CD4-positive, alpha-beta memory T cell (primary cell): Measurements from ENCODE around the gene KIAA0232. TPM values are rescaled to one million over a fixed set of nuclear protein-coding genes. Genes with fewer than 3 reads are reported as not detected.

Experiments used
- CTCF ChIA-PET: fragments of 350-600 bp; sonication (Branson Sonifier 250); formaldehyde crosslinking; loops from one replicate; lab custom pipeline; 2021; ENCODE audit warnings: inconsistent platforms; ENCODE audit not compliant: partially characterized antibody; lab: Charles Lee
- POLR2A ChIA-PET: fragments of 350-600 bp; sonication (Branson Sonifier 250); formaldehyde crosslinking; loops from one replicate; lab custom pipeline; 2021; ENCODE audit not compliant: partially characterized antibody; lab: Charles Lee
- DNase-seq, 5 donors: peaks; one replicate each; pipeline versions ENCODE4 v3.0.0 to v3.0.0-alpha.2; 2020 to 2022; ENCODE audit warnings: mixed read lengths in 1 of 5
- H3K27ac ChIP-seq: one replicate; pipeline ENCODE4 v1.7.0; 2013; ENCODE audit warnings: low read depth, low read length
- H3K27me3 ChIP-seq: 2 replicates; pipeline ENCODE4 v1.7.0; 2013; ENCODE audit warnings: mild to moderate bottlenecking, low read length, moderate library complexity; ENCODE audit not compliant: insufficient read depth
- H3K36me3 ChIP-seq: 2 replicates; pipeline ENCODE4 v1.7.0; 2013; ENCODE audit warnings: mild to moderate bottlenecking, low read length, moderate library complexity; ENCODE audit not compliant: insufficient read depth
- H3K4me1 ChIP-seq: 2 replicates; pipeline ENCODE4 v1.7.0; 2013; ENCODE audit warnings: mild to moderate bottlenecking, low read length, moderate library complexity; ENCODE audit not compliant: insufficient read depth
- H3K4me3 ChIP-seq, 2 donors: one replicate each; pipeline ENCODE4 v1.7.0; 2013; ENCODE audit warnings: low read length in 2 of 2, mild to moderate bottlenecking in 1 of 2
- H3K9me3 ChIP-seq, 2 donors: one replicate each; pipeline ENCODE4 v1.7.0; 2013; ENCODE audit warnings: low read length in 2 of 2, control low read depth in 1 of 2; ENCODE audit not compliant: control insufficient read depth in 1 of 2
- H3K27ac Mint-ChIP-seq, 7 donors: one replicate each; pipeline ENCODE4 v1.8.0; 2020 to 2021; ENCODE audit warnings: mixed read lengths in 7 of 7, mild to moderate bottlenecking in 6 of 7, inconsistent platforms in 3 of 7, moderate library complexity in 3 of 7
- H3K27me3 Mint-ChIP-seq, 2 donors: one replicate each; pipeline ENCODE4 v1.8.0; 2020 to 2021; ENCODE audit warnings: mixed read lengths in 2 of 2
- H3K36me3 Mint-ChIP-seq, 2 donors: one replicate each; pipeline ENCODE4 v1.8.0; 2020 to 2021; ENCODE audit warnings: mixed read lengths in 2 of 2, inconsistent platforms in 1 of 2, mild to moderate bottlenecking in 1 of 2
- H3K4me1 Mint-ChIP-seq, 4 donors: one replicate each; pipeline ENCODE4 v1.8.0; 2020 to 2021; ENCODE audit warnings: mixed read lengths in 4 of 4, mild to moderate bottlenecking in 1 of 4
- H3K4me3 Mint-ChIP-seq, 8 donors: one replicate each; pipeline ENCODE4 v1.8.0; 2020 to 2021; ENCODE audit warnings: mixed read lengths in 8 of 8, mild to moderate bottlenecking in 7 of 8, moderate library complexity in 6 of 8, inconsistent platforms in 3 of 8
- H3K9me3 Mint-ChIP-seq, 8 donors: one replicate each; pipeline ENCODE4 v1.8.0; 2020 to 2021; ENCODE audit warnings: mixed read lengths in 8 of 8, mild to moderate bottlenecking in 5 of 8, inconsistent platforms in 3 of 8, moderate library complexity in 1 of 8
- intact Hi-C: fragments of 100-400 bp; cut with micrococcal nuclease; formaldehyde crosslinking; loops from one replicate; pipeline ENCODE4 v1.15.1; 2023
- polyA plus RNA-seq, 2 donors: library from polyadenylated mRNA; unstranded; fragments of 300-500 nt; fragmentation: Illumina TruSeq; gene quantifications; one replicate each; pipeline ENCODE4 v1.2.3, GENCODE V29; 2021
- total RNA-seq, 2 experiments: library from RNA; stranded (reverse); gene quantifications; one replicate each; pipeline ENCODE4 v1.2.3, GENCODE V29; 2021

KIAA0232 gene
- total and polyA plus RNA-seq, 4 experiments from 2014 or later: 6.8 to 24.0 (median 16.0) TPM

DNA sequence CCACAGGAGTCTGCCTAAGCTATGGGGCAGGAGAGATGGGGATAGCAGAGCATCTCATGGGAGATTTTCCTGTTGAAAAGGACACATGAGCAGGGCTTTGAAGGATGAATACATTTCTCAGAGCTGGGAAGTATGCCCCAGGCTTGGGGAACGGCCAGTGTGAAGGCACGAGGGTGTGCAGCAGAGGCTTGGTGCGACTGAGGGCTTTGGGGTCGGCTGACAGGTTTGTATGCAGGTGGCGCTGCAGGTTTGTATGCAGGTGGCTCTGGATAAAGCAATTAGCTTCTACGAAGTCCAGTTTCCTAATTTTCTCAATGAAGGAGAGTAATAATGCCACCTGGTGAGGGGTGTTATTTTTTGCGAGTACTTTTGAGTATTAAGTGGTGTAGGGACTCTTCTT, 6.8 kb upstream of the KIAA0232 start:
- POLR2A ChIA-PET: no interaction called here
- no peak overlapping the region for H3K4me3 ChIP-seq
- Mint-ChIP-seq H3K9me3 (peaks cover 0 to 5% (median 0%) of the 10 kb centered on the region in 8 donors), H3K4me3 (no peak overlapping the region), H3K27me3 (no peaks in the 10 kb centered on the region), H3K4me1 (peaks cover 7 to 36% (median 19%) of the 10 kb centered on the region in 4 donors), H3K36me3 (no peaks in the 10 kb centered on the region), H3K27ac (peak overlapping the region in 1 of 7 donors; percentile 41)
- H3K4me1 ChIP-seq: peaks cover 22% of the 10 kb centered on the region
- H3K9me3 ChIP-seq: no peaks in the 10 kb centered on the region
- intact Hi-C loops: no loop called here
- H3K27ac ChIP-seq: no peak overlapping the region
- H3K36me3 ChIP-seq: no peaks in the 10 kb centered on the region
- no peaks in the 10 kb centered on the region for H3K27me3 ChIP-seq
- DNase-seq: no peak
- CTCF ChIA-PET: interaction anchor here (3.1 kb wide), 1 partner anchor 99 kb away, joined by 11 read pairs; no protein-coding TSS in a partner anchor

DNA sequence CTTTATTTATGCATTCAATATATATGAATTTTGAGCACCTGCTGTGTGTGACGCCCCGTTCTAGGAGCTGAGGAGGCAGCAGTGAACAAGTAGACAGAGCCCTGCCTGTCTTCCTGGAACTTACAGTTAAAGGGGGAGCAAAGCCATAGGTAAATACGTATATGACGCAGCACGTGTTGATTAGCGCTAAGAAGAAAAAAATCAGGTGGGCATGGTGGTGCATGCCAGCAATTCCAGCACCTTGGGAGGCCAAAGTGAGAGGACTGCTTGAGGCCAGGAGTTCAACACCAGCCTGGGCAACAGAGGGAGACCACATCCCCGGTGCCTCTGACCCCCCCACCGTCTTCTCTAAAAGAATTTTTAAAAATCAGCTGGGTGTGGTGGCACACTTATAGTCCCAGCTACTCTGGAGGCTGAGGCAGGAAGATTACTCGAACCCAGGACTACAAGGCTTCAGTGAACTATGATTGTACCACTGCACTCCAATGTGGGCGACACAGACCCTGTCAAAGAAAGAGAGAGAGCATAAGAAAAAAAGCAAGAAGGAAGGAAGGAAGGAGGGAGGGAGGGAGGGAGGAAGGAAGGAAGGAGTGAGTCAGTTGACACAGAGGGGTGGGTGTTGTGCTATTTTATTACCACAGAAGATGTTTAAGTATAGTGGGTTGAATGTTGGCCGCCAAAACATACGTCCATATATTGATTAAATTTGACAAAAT, 5.4 kb upstream of the KIAA0232 start:
- Histone ChIP-seq H3K27me3 (no peaks in the 10 kb centered on the region), H3K36me3 (no peaks in the 10 kb centered on the region), H3K4me3 (no peak overlapping the region), H3K4me1 (peaks cover 28% of the 10 kb centered on the region), H3K27ac (no peak overlapping the region), H3K9me3 (no peaks in the 10 kb centered on the region)
- Mint-ChIP-seq H3K27me3 (no peaks in the 10 kb centered on the region), H3K36me3 (no peaks in the 10 kb centered on the region), H3K4me3 (peak overlapping the region in 4 of 8 donors; percentile 44 to 71 (median 50)), H3K27ac (peak overlapping the region in 4 of 7 donors; percentile 48 to 92 (median 72)), H3K4me1 (peaks cover 12 to 48% (median 27%) of the 10 kb centered on the region in 4 donors), H3K9me3 (peaks cover 0 to 5% (median 0%) of the 10 kb centered on the region in 8 donors)
- DNase-seq: no peak
- intact Hi-C loops: no loop called here
- ChIA-PET CTCF (interaction anchor here (1.2 to 3.1 kb wide), 3 partner anchors 8 to 97 kb away, joined by 3 to 11 read pairs (median 4); no protein-coding TSS in a partner anchor), POLR2A (interaction anchor here (1.0 kb wide), 1 partner anchor 102 kb away, joined by 4 read pairs; no protein-coding TSS in a partner anchor)

DNA sequence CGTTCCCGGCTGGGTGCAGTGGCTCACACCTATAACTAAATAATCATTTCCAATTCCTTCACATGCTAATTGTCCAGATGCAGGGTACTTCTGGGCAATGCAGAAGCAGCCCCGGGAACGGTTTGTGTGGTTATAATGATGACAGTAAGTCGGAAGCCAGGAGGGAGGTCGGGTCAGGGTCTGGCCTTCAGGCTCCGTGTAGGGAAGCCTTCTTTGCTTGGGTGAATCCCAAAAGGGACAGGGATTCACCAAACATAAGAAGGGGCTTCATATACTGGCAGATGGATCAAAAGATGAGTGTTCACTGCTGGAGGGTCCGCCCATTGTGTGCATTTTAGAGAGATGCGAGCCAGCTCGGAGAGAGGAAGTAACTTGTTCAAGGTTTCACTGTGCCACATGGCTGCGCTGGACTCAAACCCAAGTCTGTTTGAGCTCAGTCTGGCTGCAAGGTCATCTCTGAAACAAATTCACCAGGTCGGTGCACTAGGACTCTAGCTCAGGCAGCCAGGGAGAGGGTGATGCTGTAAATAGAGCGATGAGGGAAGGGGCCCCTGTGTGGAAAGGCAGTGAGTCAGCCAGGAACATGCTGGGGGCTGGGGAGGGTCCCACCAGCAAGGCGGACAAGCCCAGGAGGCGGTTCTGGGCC, 4.8 kb upstream of the KIAA0232 start:
- H3K27me3 ChIP-seq: no peaks in the 10 kb centered on the region
- peaks cover 0 to 5% (median 0%) of the 10 kb centered on the region in 8 donors for H3K9me3 Mint-ChIP-seq
- POLR2A ChIA-PET: interaction anchor here (1.0 kb wide), 1 partner anchor 103 kb away, joined by 4 read pairs; no protein-coding TSS in a partner anchor
- H3K4me1 Mint-ChIP-seq: peaks cover 12 to 48% (median 27%) of the 10 kb centered on the region in 4 donors
- H3K27ac ChIP-seq: no peak overlapping the region
- no peaks in the 10 kb centered on the region for H3K9me3 ChIP-seq
- H3K36me3 Mint-ChIP-seq: no peaks in the 10 kb centered on the region
- H3K36me3 ChIP-seq: no peaks in the 10 kb centered on the region
- intact Hi-C loops: no loop called here
- no peaks in the 10 kb centered on the region for H3K27me3 Mint-ChIP-seq
- DNase-seq: no peak
- no peak overlapping the region for H3K4me3 ChIP-seq
- H3K4me1 ChIP-seq: peaks cover 28% of the 10 kb centered on the region
- CTCF ChIA-PET: interaction anchor here (1.5 to 3.1 kb wide), 2 partner anchors 9 to 96 kb away, joined by 4 to 11 read pairs; no protein-coding TSS in a partner anchor
- peak overlapping the region in 6 of 7 donors; percentile 48 to 92 (median 62) for H3K27ac Mint-ChIP-seq
- peak overlapping the region in 4 of 8 donors; percentile 24 to 71 (median 44) for H3K4me3 Mint-ChIP-seq

DNA sequence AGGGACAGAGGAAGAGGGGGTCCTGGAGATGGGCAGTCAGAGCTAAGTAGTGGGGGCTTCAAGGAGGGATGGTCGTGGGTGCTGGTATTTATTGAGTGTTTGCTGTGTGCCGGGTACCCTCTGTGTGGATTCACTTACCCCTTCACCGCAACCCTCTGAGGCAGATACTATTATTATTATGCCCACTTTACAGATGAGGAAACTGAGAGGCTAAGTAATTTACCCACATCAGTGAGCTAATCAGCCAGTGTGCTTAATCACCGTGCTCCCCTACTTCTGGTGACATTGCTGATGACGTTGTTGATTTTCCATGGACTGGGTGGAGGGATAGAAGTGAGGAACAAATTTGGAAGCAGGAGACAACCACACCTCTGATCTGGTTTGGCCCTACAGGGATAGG, 4.1 kb upstream of the KIAA0232 start:
- Histone ChIP-seq H3K27me3 (no peaks in the 10 kb centered on the region), H3K4me3 (no peak overlapping the region), H3K9me3 (no peaks in the 10 kb centered on the region), H3K4me1 (peaks cover 28% of the 10 kb centered on the region), H3K36me3 (no peaks in the 10 kb centered on the region), H3K27ac (no peak overlapping the region)
- H3K27me3 Mint-ChIP-seq: no peaks in the 10 kb centered on the region
- no peak overlapping the region for H3K4me3 Mint-ChIP-seq
- peaks cover 12 to 48% (median 27%) of the 10 kb centered on the region in 4 donors for H3K4me1 Mint-ChIP-seq
- ChIA-PET POLR2A (interaction anchor here (1.0 kb wide), 1 partner anchor 103 kb away, joined by 4 read pairs; no protein-coding TSS in a partner anchor), CTCF (interaction anchor here (1.5 to 3.1 kb wide), 2 partner anchors 9 to 96 kb away, joined by 4 to 11 read pairs; no protein-coding TSS in a partner anchor)
- H3K36me3 Mint-ChIP-seq: no peaks in the 10 kb centered on the region
- peak overlapping the region in 3 of 7 donors; percentile 33 to 88 (median 78) for H3K27ac Mint-ChIP-seq
- DNase-seq: no peak
- H3K9me3 Mint-ChIP-seq: peaks cover 0 to 3% (median 0%) of the 10 kb centered on the region in 8 donors
- intact Hi-C loops: no loop called here

DNA sequence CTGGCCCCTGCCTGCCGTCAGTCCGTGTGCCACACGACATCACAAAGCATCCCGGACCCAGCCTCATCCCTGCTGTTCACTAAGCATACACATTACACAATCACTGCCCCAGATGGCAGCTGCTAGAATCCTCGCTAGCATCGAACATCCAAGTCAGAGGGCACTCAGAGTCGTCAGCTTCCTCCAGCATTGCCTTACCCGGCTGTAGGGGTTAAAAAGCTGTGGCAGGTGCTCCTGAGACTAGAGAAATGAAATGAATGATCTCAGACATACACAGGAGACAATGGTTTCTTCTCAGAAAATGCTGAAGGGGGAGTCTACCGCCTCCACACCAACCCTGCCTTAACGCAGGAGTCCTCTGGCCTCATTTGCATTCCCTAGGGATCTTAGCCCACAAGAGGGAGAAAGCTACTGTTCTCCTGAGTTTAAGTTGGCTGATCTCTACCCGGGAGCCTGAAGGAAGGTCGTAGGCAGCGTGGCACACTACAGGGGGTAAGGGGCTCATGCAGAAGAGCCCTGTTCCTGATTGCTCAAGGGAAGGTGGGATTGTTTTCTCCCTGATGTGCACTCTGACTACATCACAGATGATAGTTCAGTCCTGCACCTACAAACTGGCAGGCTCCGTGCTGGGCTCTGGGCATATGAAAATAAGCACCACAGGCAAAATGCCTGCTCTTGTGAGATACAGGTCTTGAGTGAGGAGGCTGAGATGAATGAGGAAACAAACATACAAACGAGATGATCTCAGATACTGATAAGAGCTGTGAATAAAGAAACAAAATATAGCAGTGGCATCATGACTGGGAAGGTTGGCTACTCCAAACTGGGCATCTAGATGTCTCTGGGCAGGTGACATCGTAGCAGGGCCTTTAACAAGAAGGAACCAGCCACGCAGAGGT, 2.6 kb upstream of the KIAA0232 start:
- Mint-ChIP-seq H3K36me3 (peaks cover 0 to 3% of the 10 kb centered on the region in 2 donors), H3K27me3 (no peaks in the 10 kb centered on the region), H3K9me3 (peaks cover 0 to 3% (median 0%) of the 10 kb centered on the region in 8 donors), H3K4me3 (peak overlapping the region in 6 of 8 donors; percentile 5 to 75 (median 59)), H3K4me1 (peaks cover 19 to 57% (median 38%) of the 10 kb centered on the region in 4 donors), H3K27ac (peak overlapping the region; percentile 13 to 90 (median 57))
- no peak overlapping the region for H3K27ac ChIP-seq
- intact Hi-C loops: loop anchor here (5.0 kb wide), 1 partner anchor 92 kb away; no protein-coding TSS in a partner anchor
- H3K4me3 ChIP-seq: no peak overlapping the region
- H3K4me1 ChIP-seq: peaks cover 41% of the 10 kb centered on the region
- ChIA-PET POLR2A (no interaction called here), CTCF (interaction anchor here (1.0 kb wide), 1 partner anchor 291 kb away, joined by 3 read pairs; no protein-coding TSS in a partner anchor)
- H3K36me3 ChIP-seq: no peaks in the 10 kb centered on the region
- DNase-seq: no peak
- no peaks in the 10 kb centered on the region for H3K27me3 ChIP-seq
- no peaks in the 10 kb centered on the region for H3K9me3 ChIP-seq

DNA sequence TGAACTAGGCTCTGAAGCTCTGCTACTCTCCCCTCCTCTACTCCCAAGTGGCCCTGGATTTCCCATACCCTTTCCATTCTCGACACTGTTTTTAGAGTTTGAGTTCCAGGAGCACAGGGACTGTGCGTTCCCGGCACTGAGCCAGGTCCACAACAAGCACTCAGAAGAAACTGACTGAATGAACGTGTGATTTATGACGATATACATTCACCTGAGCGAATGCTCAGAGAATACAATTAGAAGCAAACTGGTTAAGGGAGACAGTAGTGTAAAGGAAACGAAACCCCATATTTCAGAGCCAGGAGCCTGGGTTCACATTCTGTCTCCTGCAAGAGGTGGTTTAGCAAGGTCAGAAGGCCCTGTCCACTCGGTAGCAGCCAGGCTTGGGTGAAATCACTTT, 1.4 kb upstream of the KIAA0232 start:
- Histone ChIP-seq H3K4me1 (peaks cover 46% of the 10 kb centered on the region), H3K27ac (no peak overlapping the region)

More for the DNA sequence above, 1.4 kb upstream of the KIAA0232 start:
- Mint-ChIP-seq H3K4me1 (peaks cover 28 to 62% (median 46%) of the 10 kb centered on the region in 4 donors), H3K36me3 (peaks cover 0 to 6% of the 10 kb centered on the region in 2 donors), H3K9me3 (no peaks in the 10 kb centered on the region), H3K27me3 (no peaks in the 10 kb centered on the region), H3K4me3 (peak overlapping the region; percentile 75 to 86 (median 82)), H3K27ac (peak overlapping the region in 6 of 7 donors; percentile 62 to 92 (median 89))
- POLR2A ChIA-PET: interaction anchor here (1.1 to 2.9 kb wide), 3 partner anchors 65 to 141 kb away, joined by 4 to 10 read pairs (median 7); partner anchors contain the start of genes BLOC1S4 and MRFAP1
- H3K9me3 ChIP-seq: no peaks in the 10 kb centered on the region
- no peak overlapping the region for H3K4me3 ChIP-seq
- CTCF ChIA-PET: interaction anchor here (1.5 to 5.3 kb wide), 3 partner anchors 12 to 106 kb away, joined by 4 to 39 read pairs (median 5); no protein-coding TSS in a partner anchor
- no peaks in the 10 kb centered on the region for H3K36me3 ChIP-seq
- DNase-seq: no peak
- H3K27me3 ChIP-seq: no peaks in the 10 kb centered on the region
- intact Hi-C loops: loop anchor here (5.0 kb wide), 1 partner anchor 91 kb away; no protein-coding TSS in a partner anchor
